Measurements from ENCODE around the gene FYB1.

Gene FYB1

DNA sequence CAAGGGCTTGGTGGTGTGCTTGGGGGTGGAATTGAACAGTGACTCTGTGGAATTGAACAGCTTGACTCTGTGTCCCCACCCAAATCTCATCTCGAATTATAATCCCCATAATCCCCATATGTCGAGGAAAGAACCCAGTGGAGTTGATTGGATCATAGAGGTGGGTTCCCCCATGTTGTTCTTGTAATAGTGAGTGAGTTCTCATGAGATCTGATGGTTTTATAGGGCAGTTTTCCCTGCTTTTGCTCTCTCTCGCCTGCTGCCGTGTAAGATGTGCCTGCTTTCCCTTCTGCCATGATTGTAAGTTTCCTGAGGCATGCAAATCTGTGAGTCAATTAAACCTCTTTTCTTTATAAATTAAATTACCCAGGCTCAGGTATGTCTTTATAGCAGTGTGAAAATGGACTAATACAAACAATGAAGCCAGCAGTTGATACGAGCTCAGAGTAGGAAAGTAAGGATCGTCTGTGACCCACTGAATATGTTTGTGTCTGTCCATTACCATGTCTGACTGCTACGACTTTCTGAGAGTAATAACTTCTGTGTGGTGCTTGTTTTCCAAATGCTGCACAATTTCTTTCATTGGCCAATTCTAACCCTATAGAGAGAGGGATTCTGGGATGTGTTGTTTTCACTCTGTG, 127.3 kb downstream of the FYB1 start:
- no peak overlapping the region for H3K27ac ChIP-seq
- TF ChIP-seq, protein P1, sequence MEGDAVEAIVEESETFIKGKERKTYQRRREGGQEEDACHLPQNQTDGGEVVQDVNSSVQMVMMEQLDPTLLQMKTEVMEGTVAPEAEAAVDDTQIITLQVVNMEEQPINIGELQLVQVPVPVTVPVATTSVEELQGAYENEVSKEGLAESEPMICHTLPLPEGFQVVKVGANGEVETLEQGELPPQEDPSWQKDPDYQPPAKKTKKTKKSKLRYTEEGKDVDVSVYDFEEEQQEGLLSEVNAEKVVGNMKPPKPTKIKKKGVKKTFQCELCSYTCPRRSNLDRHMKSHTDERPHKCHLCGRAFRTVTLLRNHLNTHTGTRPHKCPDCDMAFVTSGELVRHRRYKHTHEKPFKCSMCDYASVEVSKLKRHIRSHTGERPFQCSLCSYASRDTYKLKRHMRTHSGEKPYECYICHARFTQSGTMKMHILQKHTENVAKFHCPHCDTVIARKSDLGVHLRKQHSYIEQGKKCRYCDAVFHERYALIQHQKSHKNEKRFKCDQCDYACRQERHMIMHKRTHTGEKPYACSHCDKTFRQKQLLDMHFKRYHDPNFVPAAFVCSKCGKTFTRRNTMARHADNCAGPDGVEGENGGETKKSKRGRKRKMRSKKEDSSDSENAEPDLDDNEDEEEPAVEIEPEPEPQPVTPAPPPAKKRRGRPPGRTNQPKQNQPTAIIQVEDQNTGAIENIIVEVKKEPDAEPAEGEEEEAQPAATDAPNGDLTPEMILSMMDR (conservative IDR thresholded peaks at IDR 0.05): no peak
- TF ChIP-seq ZFX (IDR thresholded peaks at IDR 0.05): no peak

DNA sequence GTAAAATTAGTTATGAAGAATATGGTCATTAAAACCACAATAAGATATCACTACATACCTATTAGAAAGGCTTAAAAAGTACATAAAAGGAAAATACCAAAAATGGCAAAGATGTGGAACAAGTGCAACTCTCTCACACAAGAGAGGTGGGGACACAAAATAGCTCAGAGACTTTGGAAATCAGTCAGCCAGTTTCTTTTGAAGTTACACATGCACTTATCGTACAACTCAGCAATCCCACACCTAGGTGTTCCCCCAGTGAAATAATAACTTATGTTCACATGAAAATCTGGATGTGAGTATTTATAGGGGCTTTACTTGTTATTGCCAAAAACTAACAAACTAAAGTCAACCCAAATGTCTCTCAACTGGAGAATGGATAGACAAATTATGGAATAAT, 135.4 kb downstream of the FYB1 start:
- H3K27ac ChIP-seq: no peak overlapping the region

DNA sequence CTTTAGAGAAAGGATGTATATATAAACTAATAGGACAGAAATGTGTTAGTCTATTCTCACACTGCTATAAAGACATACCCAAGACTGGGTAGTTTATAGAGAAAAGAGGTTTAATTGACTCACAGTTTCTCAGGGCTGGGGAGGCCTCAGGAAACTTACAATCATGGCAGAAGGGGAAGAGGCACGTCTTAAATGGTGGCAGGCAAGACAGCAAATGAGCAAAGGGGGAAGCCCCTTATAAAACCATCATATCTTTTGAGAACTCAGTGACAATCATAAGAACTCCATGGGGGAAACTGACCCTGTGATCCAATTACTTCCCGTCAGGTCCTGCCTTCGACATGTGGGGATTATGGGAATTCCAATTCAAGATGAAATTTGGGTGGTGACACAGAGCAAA, 136.4 kb downstream of the FYB1 start:
- TF ChIP-seq, protein P1 (conservative IDR thresholded peaks at IDR 0.05): no peak
- no peak for TF ChIP-seq ZFX (IDR thresholded peaks at IDR 0.05)

More for the DNA sequence above, 135.4 kb downstream of the FYB1 start:
- no peak for TF ChIP-seq ZFX (IDR thresholded peaks at IDR 0.05)
- TF ChIP-seq, protein P1 (conservative IDR thresholded peaks at IDR 0.05): no peak

DNA sequence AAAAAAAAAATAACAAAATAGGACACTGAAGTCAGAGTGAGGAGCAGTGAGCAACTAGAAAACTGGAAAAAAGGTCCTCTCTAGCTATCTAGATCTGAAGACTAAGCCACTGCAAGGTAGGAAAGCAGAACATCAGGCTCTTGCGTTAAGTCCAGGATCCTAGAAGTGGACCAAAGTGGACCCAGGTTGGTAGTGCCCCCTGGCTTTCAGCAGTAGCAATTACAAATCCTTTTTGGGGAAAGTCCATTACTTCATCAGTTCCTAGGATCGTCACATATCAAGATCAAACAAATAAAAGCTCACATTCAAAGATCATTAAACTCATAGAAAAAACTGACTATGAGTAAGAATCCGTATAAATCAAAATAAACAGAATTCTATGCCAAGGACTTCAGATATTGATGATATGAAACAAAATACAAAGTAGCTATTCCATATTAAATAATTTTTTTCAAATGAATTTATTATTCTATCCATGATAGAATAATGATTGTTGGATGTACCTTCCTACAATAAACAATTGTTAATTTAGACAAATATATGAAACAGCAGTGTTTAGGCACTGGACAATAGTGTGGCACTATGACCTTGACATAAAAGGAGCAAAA, 138.7 kb downstream of the FYB1 start:
- no peak overlapping the region for H3K27ac ChIP-seq

More for the DNA sequence above, 136.4 kb downstream of the FYB1 start:
- no peak overlapping the region for H3K27ac ChIP-seq

DNA sequence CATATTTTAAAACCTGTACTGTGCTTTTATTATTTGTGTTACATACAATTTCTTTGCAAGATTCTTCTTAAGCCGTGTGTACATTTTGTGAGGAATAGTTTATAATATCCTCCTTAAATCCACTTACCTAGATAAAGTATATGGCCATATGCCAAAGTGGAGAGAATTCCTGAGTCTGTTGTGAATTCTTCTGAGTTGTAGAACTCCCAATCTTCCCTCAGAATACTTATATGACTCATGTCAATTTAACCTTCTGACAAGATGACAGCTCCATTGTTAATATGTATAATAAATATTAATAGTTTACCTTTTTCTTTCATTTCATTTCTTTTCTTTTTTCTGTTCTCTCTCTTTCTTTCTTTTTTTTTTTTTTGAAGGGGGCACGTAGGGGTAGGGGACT, 139.2 kb downstream of the FYB1 start:
- TF ChIP-seq ZFX (IDR thresholded peaks at IDR 0.05): no peak
- TF ChIP-seq, protein P1 (conservative IDR thresholded peaks at IDR 0.05): no peak
- no peak overlapping the region for H3K27ac ChIP-seq

More for the DNA sequence above, 138.7 kb downstream of the FYB1 start:
- TF ChIP-seq, protein P1 (conservative IDR thresholded peaks at IDR 0.05): peak; percentile 93
- TF ChIP-seq ZFX (IDR thresholded peaks at IDR 0.05): no peak

DNA sequence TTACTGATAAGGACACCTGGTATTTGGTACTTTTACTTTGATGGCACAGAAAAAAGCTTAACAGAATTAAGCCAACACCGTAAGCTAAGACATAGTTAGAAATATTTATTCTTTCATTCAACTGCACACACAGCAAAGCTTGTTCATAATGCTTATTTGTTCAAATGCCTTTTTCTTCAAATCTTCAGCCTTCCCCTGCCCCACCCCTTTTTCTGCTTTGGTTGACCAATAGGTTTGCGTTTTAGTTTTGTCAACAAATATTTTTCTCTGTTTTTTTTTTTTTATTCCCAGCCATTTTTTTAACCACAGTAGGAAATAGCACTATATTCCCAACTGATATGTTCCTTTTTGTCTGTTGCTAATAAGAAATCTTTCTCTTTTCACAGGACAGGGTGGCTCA, 140.2 kb downstream of the FYB1 start:
- TF ChIP-seq, protein P1 (conservative IDR thresholded peaks at IDR 0.05): no peak
- TF ChIP-seq ZFX (IDR thresholded peaks at IDR 0.05): no peak
- no peak overlapping the region for H3K27ac ChIP-seq

Data from C4-2B (cell line).